HG03521 (cell line): ENCODE data around the gene CBFB.
"Not testable (repeated sequence)": the region's sequence is repeated elsewhere in the genome, so short reads cannot be mapped to it uniquely, and the experiment has no call there.

Source experiments
- ATAC-seq: cut with Tn5 transposase; IDR thresholded peaks from one replicate; pipeline ENCODE4 v1.9.1; 2021; ENCODE audit warnings: mild to moderate bottlenecking, moderate library complexity; ENCODE audit not compliant: unreplicated experiment

CBFB gene

DNA sequence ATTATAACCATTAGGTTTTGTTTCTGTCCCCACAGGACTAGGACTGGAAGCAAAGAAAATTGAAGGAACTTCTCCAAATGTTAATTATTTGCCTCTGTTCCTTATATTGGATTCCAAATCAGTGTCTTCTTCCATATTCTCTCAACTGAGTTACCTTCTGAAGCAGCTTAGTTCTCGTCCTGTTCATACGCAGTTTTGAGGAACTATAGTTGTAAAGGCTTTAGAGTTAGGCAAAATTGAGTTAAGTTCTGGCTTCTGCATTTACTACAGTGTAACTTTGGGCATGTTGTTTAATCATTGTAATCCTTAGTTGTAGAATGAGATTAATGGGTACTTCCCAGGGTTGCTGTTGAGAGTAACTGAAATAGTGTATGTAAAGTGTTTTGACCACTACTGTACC lies 11.2 kb downstream of the CBFB start:
- no peak for ATAC-seq

GRCh38 chr16:67040906-67041305 lies 12.0 kb downstream of the CBFB start:
- no peak for ATAC-seq

DNA sequence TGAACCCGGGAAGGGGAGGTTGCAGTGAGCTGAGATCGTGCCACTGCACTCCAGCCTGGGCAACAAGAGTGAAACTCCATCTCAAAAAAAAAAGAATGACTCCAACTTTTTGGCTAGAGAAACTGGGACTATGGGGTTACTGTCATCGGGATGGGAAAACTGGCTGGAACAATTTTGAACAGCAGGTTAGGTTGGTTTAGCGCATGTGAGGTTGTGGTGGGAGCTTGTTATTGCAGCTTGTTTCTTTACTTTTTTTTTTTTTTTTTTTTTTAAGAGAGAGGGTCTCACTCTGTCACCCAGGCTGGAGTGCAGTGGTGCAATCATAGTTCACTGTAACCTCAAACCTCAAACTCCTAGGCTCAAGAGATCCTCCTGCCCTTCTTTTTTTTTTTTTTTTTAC lies 12.6 kb downstream of the CBFB start:
- not testable (repeated sequence) for ATAC-seq

- no peak for ATAC-seq
Observed at GRCh38 chr16:67043420-67043819, 14.5 kb downstream of the CBFB start.

DNA sequence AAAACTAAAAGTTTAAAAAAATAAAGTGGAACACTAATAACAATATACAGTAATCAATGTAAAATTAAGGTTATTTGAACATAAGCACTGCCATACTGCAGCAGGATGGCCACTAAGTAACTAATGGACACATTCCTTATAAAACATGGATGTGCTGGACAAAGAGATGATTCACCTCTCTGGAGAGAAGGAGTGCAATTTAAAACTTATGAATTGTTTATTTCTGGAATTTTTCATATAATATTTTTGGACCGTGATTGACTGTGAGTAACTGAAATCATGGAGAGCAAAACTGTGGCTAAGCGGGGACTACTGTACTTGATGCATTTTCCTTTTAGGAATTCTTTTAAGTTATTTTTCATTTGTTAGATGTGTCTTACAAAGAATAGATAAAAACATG lies 21.8 kb downstream of the CBFB start:
- no peak for ATAC-seq

GRCh38 chr16:67052399-67052798 lies 23.4 kb downstream of the CBFB start:
- ATAC-seq: no peak

DNA sequence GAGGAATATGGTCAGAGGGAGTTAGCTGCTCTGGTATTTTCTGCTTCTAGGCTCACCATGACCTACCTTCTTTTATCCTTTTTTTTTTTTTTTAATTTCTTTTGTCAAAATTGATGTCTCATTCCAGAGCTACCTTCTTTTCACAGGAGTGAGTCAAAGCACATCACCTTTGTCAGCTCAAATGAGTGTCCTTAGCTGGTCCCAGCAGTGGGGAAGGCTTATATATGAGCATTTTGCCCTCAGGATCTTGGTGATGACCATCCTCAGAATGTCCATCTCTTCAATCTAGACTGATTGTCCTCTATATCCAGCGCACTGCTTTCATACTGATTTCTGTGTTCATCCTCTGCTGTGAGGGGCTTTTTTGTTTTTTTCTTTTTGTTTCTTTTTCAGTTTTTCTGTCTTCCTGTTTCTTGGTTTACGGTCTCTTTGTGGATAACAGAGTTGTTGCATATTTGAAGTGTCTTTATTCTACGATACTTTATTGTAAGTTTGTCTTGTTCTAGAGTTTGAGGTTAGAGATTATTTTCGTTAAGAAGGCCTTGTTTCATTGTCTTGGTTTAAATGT lies 24.9 kb downstream of the CBFB start:
- ATAC-seq: no peak

DNA sequence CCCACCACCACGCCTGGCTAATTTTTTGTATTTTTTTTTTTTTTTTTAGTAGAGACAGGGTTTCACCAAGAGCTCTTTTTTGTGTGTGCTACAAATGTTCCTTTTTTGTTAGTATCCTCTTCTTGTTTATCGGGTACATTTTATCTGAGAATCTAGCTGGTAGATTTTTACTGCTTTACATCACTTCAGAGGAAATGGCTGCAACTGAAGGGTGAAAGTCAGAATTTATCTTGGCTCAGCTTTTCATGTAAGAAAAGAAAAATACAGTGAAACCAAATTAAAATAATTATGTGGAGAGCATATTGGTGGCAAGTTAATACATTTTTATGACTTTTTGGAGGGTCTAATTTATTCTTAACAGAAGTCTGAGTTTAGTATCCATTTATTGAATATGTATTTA lies 26.0 kb downstream of the CBFB start:
- ATAC-seq: no peak

DNA sequence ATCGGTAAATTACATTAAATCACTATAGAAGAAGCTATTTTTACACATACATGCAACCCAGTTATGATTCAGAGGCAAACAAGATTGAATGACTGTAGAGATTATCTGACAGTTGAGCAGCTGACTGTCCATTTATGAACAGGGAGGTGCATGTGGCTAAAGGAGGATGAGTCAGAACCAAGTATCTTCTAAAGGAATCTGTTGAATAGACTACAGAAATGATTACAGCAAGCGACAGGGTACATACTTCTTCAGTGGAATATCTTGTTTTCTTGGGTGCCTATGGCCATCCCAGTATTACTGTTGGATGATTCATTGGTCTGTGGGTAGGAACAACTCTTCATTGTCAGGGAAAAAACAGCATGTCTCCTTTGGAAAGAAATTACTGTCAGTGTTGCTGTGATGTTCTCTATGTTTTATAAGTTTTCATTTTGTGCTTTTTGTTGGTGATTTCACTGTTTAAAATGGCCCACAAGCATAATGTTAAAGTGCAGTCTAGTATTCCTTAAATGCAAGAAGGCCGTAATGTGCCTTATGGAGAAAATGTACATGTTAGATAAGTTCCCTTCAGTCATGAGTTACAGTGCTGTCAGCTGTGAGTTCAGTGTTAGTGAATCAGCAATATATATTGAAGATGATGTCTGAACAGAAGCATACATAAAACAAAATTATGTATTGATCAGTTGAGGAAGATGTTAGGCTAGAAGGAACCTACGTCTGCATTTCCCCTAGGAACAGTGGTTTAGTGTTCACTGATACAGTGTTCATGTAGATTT lies 27.0 kb downstream of the CBFB start:
- no peak for ATAC-seq

DNA sequence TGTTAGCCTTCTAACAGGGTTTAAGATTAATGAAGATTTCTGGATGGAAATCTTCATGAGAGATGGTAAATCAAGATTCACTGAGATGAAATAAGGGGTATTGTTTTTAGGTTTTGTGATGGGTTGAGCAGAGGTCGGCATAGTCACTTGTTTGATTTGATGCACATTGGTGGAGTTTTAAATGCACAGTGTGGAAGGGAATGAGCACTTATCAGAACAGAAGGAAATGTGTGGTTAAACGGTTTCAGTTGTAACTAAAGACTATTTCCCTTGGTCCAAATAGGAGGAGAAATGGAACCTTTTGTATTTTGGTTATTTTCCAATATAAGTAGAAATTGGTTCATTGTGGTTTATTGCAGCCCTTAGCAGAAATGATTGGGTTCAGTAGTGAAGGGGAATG lies 34.1 kb downstream of the CBFB start:
- no peak for ATAC-seq

GRCh38 chr16:67068212-67068753 lies 39.3 kb downstream of the CBFB start:
- no peak for ATAC-seq

- no peak for ATAC-seq
Observed at GRCh38 chr16:67071476-67072048, 42.6 kb downstream of the CBFB start.

DNA sequence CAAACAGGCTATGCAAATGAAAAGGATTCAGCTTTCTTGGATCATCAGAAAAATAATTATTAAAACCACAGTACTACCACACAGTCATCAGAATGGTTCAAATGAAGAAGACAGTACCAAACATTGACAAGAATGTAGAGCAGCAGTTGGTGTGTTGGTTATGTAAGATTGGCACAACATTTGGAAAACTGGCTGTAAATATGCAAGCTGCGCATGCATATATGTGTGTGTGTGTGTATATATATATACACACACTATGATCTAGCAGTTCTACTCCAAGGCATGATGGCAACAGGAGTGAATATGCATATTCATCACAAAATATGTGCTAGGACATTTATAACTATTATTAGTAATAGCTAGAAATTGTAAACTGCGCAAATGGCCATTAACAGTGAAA lies 46.4 kb downstream of the CBFB start:
- no peak for ATAC-seq

GRCh38 chr16:67077871-67078270 lies 48.9 kb downstream of the CBFB start:
- ATAC-seq: no peak

GRCh38 chr16:67082100-67082499 lies 53.2 kb downstream of the CBFB start:
- no peak for ATAC-seq

- ATAC-seq: no peak
Observed at GRCh38 chr16:67082891-67083290, 53.9 kb downstream of the CBFB start.

GRCh38 chr16:67084345-67085028 lies 55.5 kb downstream of the CBFB start:
- ATAC-seq: no peak

DNA sequence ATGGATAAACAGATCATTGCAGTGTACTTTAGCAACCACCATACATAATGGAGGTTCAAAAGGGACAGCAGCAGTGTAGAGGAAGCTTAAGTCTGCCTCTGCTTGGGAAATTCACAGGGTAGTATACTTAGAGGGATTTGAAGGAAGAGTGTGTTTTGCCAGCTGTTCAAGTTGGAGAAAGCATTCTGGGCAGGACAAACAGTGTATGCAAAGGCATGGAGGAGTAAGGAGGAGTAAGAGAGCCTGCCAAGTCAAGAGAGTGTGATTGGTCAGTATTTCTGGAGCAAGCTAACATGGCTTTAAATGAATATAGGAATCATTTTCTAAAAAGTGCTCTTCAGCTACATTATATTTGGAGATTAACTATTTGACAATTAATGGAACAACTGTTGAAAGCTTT lies 57.9 kb downstream of the CBFB start:
- ATAC-seq: no peak

DNA sequence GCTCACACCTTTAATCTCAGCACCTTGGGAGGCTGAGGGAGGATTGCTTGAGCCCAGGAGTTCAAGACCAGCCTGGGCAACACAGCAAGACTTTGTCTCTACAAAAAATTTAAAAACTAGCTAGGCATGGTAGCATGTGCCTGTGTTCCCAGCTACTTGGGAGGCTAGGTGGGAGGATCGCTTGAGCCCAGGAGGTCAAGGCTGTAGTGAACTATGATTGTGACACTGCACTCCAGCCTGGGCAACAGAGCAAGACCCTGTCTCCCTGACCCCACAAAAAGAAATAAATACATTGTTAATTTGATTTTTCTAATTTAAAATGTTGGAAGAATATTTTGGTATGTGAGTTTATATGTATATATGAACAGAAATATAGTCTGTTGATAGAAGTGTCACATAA lies 58.3 kb downstream of the CBFB start:
- no peak for ATAC-seq

DNA sequence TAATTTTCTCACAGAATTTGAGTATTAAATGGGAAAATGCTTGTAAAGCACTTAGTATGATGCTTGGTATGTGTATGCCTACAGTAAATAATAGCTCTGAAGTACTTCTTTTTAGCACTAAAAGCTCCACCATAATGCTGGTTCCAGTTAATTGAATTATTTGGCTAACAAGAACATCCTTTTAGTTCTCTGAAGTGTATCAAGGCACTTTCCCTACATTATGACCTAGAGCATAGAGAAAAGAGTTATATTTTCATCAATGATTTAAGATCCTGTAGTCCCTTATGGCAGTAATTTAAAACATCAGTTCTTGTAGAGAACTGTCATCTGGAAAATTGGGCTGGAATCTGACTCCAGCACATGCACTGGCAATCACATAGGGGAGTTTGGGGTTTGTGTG lies 58.9 kb downstream of the CBFB start:
- ATAC-seq: no peak

GRCh38 chr16:67088551-67088950 lies 59.6 kb downstream of the CBFB start:
- ATAC-seq: no peak

DNA sequence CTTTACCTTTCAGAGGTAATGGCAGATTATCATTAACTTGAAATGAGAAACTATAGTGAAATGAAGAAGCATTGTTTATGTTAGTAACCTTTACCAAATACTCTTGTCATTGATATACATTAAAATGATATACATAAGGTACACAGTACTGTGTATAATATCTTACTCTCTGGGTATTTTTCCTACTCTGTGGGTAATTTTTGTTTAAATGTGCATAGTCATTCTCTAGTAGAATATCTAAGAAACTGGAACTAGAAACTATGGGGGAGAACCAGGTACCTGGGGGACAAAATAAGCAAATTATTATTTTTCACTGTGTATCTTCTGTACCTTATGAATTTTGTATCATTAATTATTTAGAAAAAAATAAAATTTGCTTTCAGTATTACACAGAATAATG lies 60.2 kb downstream of the CBFB start:
- ATAC-seq: no peak
